Stimulated activated CD4-positive, alpha-beta T cell treated with anti-CD3 and anti-CD28 coated beads, TNF-alpha, amount 100 ng/mL, for 48 hours (primary cell): ENCODE results near the gene CDCA4.

Experiments used
- DNase-seq, 3 donors: peaks; one replicate each; pipeline ENCODE4 v3.0.0-alpha.2; 2020; ENCODE audit warnings: low read depth in 3 of 3

CDCA4 gene

GRCh38 chr14:105013150-105013785, 7.6 kb downstream of the CDCA4 start:
- no peak for DNase-seq

GRCh38 chr14:105012171-105012985, 8.5 kb downstream of the CDCA4 start:
- no peak for DNase-seq

GRCh38 chr14:105011312-105011990, 9.4 kb downstream of the CDCA4 start:
- no peak for DNase-seq

- DNase-seq, result no peak
Observed at GRCh38 chr14:105010891-105011291, 10.0 kb downstream of the CDCA4 start.

- no peak for DNase-seq
Observed at GRCh38 chr14:105010106-105010505, 10.8 kb downstream of the CDCA4 start.

GRCh38 chr14:105007593-105008264, 13.2 kb downstream of the CDCA4 start:
- DNase-seq, result no peak

GRCh38 chr14:105006831-105007592, 13.9 kb downstream of the CDCA4 start:
- no peak for DNase-seq

GRCh38 chr14:105005929-105006830, 14.7 kb downstream of the CDCA4 start:
- DNase-seq, result no peak

- DNase-seq, result no peak
Observed at GRCh38 chr14:105005329-105005928, 15.5 kb downstream of the CDCA4 start.

- no peak for DNase-seq
Observed at GRCh38 chr14:104999361-104999760, 21.5 kb downstream of the CDCA4 start.

GRCh38 chr14:104998801-104999200, 22.1 kb downstream of the CDCA4 start:
- no peak for DNase-seq

GRCh38 chr14:104996483-104996882, 24.4 kb downstream of the CDCA4 start:
- DNase-seq, result no peak

- DNase-seq, result no peak
Observed at GRCh38 chr14:104996032-104996431, 24.9 kb downstream of the CDCA4 start.

GRCh38 chr14:104994978-104995377, 25.9 kb downstream of the CDCA4 start:
- no peak for DNase-seq

- DNase-seq, result no peak
Observed at GRCh38 chr14:104993808-104994591, 26.9 kb downstream of the CDCA4 start.

- no peak for DNase-seq
Observed at GRCh38 chr14:104993306-104993705, 27.6 kb downstream of the CDCA4 start.

- DNase-seq, result no peak
Observed at GRCh38 chr14:104992501-104992900, 28.4 kb downstream of the CDCA4 start.

GRCh38 chr14:104991896-104992230, 29.0 kb downstream of the CDCA4 start:
- no peak for DNase-seq

- DNase-seq, result no peak
Observed at GRCh38 chr14:104989951-104990303, 31.0 kb downstream of the CDCA4 start.
